GM18511 (cell line): Measurements from ENCODE around the gene SMOC2.
"Not testable (repeated sequence)": the region's sequence is repeated elsewhere in the genome, so short reads cannot be mapped to it uniquely, and the experiment has no call there.

Experiments
- ATAC-seq: cut with Tn5 transposase; IDR thresholded peaks from one replicate; pipeline ENCODE4 v1.9.1; 2021; ENCODE audit warnings: mild to moderate bottlenecking, moderate library complexity; ENCODE audit not compliant: unreplicated experiment

Gene SMOC2

GRCh38 chr6:168563656-168564055, 122.7 kb downstream of the SMOC2 start:
- ATAC-seq, result no peak

- no peak for ATAC-seq
Measured at GRCh38 chr6:168565112-168565511, 124.1 kb downstream of the SMOC2 start.

DNA sequence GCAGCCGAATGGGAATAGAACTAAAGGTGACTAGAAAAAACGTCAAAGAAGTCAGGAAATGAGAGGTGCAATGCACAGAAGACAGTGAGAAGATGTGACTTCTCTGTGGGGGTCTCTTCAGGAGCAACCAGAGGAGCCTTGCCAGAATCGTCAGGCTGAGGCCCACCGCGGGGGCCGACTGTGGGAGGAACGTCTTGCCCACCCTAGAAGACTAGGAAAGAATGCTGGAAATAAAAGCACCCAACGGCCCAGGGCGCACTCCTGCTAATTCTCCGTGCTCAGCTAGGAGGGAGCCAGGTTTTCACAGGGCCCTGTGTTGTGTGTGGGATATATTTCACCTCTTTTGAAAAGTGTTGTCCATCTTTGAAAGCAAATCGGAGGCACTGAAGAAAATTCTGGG, 129.2 kb downstream of the SMOC2 start:
- no peak for ATAC-seq

- no peak for ATAC-seq
Measured at GRCh38 chr6:168571268-168571667, 130.3 kb downstream of the SMOC2 start.

DNA sequence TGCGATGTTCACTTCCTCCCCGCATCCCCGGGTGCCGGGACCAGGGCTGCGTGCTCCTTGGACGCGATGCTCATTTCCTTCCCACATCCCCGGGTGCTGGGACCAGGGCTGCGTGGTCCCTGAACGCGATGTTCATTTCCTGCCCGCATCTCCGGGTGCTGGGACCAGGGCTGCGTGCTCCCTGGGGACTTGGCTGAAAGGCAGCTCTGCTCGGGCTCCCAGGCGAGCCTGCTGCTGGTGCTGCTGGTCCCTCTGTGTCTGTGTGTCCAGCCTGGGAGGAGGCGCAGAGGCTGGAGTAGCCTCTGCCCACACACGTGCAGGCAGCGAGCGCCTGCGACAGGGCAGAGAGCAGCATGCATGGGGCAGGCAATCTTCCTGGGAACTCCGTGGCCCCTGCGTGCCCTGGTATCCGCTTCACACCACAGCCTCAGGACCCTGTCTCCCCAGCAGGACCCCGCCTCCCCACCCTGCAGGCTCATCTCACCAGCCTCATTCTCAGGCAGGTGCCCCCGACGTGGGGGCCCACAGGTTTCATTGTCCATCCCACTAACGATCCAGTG, 132.4 kb downstream of the SMOC2 start:
- ATAC-seq, result not testable (repeated sequence)

GRCh38 chr6:168574075-168574698, 133.2 kb downstream of the SMOC2 start:
- ATAC-seq, result no peak

DNA sequence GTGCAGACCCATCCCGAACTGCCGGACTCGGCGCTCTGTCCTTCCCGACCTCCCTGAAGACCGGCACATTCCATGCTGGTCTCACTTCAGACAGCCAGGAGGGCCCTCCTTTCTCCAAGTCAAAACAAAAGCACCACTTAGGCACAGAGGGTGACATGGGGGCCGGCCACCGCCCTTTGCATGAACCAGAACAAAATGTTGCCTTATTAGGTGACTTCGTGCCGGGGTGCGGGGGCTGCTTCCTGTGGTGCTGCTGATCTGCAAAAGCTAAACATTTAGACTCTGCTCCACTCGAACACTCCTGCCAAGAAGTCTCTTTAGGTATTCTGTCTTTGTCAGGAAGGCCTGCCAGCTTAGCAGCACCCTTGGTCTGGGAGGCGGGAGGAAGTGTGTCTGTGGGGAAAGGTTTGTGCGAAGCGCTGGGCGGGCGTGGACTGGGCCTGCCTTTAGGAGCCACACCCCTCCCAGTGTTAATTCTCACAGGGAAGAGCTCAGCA, 133.8 kb downstream of the SMOC2 start:
- no peak for ATAC-seq

DNA sequence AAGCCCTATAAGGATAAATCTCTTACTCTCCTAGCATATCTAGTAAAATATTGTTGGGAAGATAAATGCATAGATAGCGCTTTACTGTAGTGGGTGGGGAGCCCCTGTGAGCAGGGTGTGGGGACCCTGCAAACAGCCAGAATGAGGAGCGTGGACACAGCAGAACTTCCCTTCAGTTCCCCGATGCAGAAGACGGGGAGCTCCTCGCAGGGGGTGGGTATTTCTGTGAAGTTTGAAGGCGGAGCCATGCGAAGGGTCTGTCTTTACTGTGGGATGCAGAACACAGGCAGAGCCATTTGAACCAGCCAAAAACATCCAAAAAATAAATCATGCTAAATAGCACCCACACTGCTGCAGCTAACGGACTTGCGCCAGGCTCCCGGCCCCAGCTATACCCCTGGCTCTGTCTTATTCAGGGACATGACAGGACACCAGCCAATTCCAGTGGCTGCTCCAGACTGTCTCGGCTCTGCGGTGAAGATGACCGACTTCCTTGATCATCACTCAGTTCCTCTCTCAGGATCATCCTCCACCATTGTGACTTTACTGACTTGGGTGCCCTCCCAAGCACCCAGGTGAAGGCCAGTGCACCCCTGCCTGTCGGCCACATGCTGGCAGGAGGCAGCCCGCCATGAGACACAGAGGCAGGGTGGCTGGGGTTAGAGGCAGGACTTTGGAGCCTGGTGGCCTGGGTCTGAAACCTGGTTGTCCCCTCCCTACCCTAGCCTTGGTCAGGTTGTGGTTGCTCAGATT, 134.5 kb downstream of the SMOC2 start:
- ATAC-seq, result no peak

DNA sequence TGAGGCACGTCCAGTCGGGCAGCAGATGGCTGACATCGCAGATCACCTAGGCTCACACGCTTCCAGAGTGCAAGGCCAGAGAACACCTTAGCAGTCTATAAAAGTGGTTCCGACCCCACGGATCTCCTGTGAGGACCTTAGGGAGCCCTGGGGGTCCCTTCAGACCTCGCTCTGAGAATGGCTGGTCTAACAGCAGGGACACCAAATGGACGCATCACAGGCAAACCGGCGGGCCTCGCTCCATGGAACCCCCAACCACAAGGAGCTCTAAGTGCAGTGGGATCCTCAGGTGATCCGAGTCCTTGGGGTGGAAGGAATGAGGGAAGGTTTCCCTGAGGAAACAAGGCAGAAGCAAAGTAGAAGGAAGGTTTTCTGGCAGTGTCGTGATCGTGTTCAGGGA, 135.4 kb downstream of the SMOC2 start:
- ATAC-seq, result no peak

- ATAC-seq, result no peak
Measured at GRCh38 chr6:168577496-168577895, 136.5 kb downstream of the SMOC2 start.

GRCh38 chr6:168578036-168578435, 137.1 kb downstream of the SMOC2 start:
- no peak for ATAC-seq

DNA sequence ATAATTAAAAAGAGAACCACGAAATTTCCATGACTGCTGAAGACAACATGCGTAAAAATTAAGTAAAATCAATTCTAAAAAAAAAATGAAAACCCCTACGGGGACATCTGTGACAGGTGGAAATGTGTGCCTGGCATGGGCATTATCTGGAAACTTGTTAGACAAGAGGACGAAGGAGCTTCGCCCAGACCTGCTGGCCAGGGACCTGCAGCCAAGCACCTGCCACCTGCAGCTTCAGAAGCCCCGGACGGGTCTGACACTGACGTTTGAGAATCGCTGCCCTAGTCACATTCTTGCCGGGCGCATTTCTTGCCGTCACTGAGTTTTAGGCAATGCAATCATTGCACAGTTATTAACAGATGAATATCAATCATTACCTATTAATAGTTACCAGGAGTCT, 140.3 kb downstream of the SMOC2 start:
- no peak for ATAC-seq

DNA sequence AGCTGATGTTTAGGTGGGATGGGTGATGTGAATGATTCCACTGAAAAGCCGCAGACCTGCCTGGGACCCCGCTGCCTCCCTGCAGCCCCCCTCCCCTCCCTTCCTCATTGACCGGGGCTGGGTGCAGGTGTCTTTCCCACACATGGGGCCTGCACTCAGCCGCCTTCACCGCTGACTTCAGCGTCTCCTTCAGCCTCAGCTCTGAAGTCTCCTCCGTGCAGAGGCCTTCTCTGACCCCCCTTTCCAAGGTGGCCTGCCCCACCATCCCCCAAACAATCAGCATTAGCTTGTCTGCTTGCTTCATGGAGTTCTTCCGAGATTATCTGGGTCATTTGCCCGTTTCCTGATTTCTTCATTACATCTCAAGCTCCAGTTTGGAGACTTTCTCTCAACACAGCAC, 140.7 kb downstream of the SMOC2 start:
- ATAC-seq, result no peak

DNA sequence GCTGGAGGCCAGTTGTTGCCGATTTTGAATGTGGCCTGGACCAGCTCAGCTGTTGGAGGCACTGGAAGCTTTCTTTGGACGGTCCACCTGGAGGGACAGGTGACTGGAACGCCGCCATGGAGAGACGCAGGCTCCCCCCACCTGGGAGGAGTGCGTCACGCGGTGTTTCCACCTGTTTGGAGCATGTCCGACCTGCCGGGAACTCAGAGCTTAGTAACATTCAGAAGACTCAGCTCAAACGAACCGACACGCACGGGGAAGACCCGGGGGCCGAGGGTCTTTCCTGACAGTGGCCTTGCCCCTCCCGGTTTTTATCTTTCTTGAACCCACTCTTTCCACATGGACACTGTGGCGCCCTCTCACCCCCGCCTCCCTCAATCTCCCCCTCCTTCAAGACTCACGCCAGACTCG, 141.6 kb downstream of the SMOC2 start:
- ATAC-seq, result no peak

- no peak for ATAC-seq
Measured at GRCh38 chr6:168583126-168583525, 142.1 kb downstream of the SMOC2 start.

DNA sequence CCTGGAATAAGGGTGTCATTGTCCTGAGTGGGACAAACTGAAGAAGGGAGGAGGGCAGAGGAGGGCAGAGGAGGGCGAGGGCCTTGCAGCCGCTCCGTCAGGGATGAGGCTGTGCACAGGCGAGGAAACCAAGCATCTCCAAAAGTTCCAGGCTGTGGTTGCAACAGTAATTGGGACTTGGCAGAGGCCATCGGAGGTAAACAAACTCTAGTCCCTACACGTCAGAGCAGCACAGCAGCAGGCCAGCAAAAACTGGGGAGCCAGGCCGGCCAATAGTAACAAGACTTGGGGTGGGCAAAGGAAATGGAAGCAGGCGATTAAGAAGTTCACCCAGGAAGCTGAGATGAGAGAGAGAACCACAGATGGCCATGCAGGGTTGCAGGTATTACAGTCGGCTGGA, 142.8 kb downstream of the SMOC2 start:
- ATAC-seq, result no peak

GRCh38 chr6:168584249-168584648, 143.3 kb downstream of the SMOC2 start:
- no peak for ATAC-seq

DNA sequence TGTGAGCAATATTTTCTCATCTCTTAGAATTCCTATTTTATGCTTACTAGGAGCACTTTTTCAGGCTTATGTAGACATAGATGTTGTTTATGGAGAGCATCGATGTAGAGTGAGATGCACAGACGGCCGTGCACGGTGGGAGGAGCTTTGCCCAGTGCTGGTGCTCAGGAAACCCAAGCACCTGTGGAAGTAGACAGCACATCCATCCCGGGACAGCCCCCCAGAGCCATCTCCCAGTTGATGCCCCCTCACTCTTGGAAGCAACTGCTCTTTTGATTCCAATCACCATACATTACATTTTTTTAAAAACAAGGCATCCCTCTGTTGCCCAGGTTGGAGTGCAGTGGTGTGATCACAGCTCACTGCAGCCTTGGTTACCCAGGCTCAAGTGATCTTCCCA, 143.7 kb downstream of the SMOC2 start:
- no peak for ATAC-seq

DNA sequence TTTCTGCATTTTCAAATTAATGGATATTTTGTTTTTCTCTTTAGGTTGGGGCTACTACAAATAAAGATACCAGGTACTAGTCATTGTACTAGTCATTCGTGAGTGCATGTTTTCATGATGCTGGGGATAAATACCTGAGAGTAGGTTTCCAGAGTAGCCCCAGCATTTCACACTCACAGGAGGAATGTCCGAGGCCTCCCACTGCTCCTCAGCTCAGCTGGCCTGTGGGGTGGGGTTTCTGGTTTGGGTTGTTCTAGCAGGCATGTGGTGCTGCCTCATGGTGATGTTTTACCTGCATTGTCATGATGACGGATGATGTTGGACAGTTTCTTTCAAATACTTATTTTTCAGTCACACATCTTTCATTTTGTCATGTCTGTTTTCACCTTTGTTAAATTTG, 144.5 kb downstream of the SMOC2 start:
- no peak for ATAC-seq

DNA sequence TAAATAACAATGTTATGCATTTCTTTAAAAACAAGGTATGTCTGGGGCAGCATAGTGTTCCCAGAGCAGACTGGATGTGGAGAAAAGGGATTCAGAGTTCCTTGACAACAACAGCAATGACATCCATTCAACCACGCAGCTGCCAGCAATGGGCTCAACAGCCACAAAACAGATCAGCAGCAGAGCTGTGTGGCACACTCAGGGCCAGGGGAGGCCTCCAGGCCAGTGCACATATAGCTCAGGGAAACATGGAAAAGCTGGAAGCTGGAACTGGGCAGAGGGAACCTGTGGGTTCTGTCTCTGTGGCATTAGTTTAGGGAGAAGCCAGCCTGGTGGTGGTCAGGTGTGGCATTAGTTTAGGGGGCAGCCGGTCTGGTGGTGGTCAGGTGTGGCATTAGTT, 148.3 kb downstream of the SMOC2 start:
- ATAC-seq, result no peak

GRCh38 chr6:168590406-168590805, 149.4 kb downstream of the SMOC2 start:
- no peak for ATAC-seq

DNA sequence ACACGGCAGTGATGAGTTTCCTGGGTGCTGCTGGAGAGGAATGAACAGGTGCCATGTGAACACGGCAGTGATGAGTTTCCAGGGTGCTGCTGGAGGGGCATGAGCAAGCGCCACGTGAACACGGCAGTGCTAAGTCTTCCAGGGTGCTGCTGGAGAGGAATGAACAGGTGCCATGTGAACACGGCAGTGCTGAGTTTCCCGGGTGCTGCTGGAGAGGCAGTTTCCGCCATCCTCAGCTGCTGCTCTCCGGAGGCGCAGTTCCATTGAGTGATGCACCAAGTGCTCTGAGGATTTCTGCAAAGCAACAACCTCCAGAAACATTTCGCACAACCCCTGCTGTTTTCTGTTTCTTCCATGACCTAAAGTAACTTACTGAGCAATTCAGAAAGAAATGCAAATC, 155.4 kb downstream of the SMOC2 start:
- no peak for ATAC-seq
